G401.6 (cell line): ENCODE measurements around the gene KLHL42.

Source experiments
- FAIRE-seq: peaks from 2 replicates; lab custom pipeline; 2012; peaks lifted over from hg19 to GRCh38; lab: Jason Lieb, UNC

The KLHL42 gene

DNA sequence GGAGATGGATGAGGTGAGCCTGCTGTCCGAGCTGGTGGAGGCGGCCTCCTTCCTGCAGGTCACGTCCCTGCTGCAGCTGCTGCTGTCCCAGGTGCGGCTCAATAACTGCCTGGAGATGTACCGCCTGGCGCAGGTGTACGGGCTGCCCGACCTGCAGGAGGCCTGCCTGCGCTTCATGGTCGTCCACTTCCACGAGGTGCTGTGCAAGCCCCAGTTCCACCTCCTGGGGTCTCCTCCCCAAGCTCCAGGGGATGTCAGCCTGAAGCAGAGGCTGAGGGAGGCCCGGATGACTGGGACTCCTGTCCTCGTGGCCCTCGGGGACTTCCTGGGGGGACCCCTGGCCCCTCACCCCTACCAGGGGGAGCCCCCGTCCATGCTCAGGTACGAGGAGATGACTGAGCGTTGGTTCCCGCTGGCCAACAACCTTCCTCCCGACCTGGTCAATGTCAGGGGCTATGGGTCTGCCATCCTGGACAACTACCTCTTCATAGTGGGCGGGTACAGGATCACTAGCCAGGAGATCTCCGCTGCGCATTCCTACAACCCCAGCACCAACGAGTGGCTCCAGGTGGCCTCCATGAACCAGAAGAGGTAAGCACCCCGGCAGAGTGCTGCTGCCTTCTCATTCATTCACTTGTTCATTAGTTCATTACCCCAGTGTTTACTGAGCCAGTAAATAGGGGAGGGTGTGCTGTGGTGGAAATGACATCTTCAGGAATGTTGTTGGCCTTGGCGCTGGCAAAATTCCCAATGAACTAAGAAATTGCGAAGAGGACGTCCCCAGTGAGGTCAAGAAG lies 777 bp downstream of the KLHL42 start:
- no peak for FAIRE-seq

DNA sequence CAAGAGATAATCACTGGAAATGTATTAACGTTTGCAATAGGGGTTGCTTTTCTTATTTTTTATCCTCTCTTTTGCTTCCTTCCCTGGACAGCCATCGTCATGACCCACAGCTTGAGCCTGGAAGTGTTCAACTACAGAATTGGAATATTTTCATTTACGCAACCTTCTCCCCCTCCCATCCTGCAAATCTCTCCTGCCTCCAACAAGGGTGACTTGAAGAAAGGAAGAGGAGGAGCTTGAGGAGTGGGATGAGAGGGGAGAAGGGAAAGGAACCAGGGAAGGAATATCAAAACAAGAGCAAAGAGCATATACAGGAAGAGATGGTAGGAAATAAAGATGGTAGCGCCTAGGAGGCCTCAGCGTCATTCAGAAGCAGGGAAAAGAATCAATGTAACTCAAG lies 1.6 kb downstream of the KLHL42 start:
- no peak for FAIRE-seq

DNA sequence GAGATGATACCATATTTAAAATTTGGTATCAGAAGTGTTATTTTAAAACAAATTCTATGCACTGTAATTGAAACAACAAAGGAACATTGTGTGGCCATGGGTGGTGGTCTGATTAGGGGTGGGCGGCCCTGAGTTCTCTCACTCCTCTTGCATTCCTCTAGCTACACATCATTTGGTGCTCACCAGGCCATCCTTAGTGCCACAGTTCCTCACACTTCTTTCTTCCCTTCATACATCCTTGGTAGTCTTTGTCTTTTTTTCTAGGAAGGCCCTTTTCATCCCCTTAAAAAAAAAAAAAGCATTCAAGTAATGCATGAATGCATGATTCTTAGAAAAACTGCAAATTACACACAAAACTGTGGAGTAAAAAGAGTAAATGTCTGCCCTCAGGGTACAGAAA lies 2.4 kb downstream of the KLHL42 start:
- FAIRE-seq = no peak

DNA sequence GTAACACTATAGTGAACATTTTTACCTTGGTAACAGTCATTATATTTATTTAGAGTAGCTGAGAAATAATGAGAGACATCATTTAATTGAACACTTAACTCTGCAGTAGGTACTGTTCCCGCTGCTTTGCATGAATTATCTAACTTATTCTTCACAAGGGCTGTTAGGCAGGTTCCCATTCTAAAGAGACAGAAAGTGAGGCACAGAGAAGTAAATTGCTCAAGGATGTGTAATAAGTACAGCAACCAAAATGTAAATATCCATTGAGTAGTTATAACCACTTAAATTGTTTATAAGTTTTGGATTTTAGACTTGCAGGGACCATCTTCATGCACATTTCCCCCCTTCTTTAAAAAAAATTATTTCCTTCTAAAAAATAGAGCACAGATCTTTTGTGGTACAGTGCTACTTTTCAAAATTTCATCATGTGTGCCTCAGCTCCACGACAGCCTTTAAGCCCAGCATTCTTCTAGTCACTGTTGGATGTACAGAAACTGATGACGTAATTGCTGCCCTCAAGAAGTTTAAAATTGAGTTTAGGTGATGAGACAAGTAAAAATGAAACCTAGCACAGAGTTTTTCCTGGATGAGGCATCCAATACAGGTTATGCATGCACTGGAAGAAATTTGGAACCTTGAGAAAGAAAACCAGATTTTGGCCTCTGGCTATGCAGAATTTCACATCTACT lies 6.0 kb downstream of the KLHL42 start:
- no peak for FAIRE-seq

DNA sequence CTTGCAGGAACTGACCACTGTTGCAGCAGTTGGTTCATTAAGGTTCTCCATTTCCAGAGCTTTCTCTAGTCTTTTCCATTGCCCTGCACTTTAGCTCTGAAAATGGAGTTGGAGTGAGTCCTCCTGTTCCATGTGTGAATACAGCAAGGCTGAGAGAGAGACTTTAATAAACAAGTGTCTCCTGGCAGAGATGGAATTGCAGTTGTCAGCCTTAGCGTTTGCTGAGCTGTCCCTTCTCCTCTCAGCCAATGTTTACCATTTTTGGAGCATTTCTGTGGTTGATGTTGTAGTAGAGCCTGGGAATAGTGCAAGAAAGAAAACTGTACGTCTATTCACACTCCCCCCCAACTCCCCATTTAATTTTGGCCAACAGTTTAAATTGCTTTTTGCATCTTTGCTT lies 7.5 kb downstream of the KLHL42 start:
- no peak for FAIRE-seq

DNA sequence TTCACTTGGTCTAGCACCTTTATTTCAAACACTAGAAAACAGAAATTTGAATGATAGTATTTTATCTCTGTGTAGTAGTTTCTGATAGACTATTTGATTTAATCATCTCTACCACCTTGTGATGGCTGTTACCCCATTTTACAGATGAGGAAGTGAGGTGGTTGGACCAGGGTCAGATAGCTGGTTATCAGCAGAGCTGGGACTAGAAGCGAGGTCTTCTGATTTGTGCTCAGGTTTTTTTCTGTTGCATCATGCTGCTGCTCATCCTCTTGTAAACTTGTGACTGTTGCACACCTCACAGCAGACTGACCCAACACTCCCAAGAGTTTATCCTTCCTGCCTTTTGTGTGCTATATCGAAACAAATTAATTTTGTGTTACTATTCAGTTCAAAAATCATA lies 10.1 kb downstream of the KLHL42 start:
- FAIRE-seq = no peak

DNA sequence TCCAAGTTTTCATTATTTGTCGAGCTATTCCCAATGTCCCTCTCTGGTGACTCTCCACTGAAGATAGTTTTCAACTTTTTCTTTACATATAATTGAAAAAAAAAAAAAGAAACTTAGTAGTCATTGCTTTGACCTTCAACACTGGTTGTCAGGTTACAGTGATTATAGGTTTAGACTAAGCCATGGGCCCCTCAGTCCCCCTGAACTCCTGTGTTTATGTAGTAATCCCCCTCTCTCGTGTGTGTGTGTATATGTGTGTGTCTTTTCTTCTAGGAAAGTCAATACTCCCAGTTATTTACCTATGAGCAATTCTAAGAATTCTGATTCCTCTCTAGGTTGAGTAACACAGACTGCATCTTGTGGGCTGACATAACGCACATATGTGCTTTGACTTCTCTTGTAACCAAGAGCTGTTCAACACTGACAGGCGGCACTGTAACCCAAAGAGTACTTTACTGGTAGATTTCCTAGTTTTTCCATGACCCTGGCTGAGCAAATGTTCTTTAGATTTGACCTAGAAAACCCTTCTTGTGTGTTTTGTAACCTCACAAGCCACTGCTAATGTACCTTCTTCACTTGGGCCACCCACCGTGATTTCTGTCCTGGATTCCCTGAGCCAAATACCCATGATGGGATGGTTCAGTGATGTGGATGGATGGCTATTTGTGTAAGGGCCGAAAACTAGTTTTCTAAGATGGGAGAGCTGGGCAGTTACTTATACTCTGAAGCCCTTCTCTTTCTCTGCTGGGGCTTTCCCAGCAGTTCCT lies 15.0 kb downstream of the KLHL42 start:
- FAIRE-seq = no peak

DNA sequence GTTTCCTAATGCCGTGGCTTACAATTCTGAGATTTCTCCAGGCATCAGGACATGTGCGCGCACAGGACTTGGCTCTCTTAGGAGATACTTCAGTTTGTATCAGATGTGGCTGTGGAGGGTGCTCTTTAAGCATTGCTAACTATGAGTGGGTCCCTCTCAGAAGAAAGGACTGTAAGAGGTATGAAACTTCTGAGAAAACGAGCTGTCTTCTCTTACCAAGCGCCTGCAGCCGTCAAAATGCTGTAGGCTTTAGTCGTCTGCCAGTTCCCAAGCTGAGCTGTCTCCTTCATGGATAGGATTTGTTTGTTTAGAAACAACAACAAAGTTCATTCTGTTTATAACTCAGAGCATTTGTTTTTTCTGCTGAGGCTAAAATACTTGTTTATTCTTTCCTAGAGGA lies 16.1 kb downstream of the KLHL42 start:
- no peak for FAIRE-seq

DNA sequence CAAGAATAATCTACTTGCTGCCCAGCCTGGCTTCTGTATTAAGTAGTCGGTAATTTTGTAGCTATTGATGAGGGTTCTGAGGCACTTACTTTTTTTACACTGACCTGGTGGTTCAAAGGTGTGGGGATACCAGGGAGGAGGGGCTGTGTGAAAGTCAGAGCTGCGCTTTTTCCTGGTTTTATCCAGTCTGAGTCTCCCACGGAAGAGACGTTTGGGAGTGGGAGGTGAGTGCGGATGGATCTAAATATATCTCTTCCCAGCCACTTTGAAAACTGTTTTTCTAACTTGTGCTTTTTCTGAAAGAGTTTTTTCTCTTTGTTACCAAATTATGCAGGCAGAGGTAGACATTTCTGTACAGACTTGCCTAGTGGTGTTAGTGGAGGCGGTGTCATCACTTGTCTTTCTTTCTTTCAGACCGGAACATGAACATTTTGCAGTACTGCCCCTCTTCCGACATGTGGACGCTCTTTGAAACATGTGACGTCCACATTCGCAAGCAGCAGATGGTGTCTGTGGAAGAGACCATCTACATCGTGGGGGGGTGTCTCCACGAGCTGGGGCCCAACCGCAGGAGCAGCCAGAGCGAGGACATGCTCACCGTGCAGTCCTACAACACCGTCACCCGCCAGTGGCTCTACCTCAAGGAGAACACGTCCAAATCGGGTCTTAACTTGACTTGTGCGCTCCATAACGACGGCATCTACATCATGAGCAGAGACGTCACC lies 17.4 kb downstream of the KLHL42 start:
- no peak for FAIRE-seq

DNA sequence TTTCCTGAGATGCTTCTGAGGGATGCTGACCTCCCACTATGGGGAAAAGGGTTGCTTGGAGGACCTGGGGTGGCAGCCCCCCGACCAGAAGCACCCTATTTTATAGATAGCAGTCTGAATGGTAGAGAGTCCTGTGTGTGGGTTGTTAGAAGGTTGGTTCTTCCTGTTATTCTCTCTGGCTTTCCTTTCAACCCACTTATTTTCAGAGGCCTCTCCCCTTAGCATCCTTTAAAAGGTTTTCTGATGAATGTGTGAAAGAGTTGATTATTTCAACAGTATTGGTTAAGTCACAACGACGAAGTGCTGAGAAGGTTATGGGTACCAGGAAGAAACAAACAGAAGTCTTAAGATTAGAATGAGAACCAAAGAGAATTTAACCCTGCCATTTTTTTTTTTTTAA lies 20.8 kb downstream of the KLHL42 start:
- no peak for FAIRE-seq

DNA sequence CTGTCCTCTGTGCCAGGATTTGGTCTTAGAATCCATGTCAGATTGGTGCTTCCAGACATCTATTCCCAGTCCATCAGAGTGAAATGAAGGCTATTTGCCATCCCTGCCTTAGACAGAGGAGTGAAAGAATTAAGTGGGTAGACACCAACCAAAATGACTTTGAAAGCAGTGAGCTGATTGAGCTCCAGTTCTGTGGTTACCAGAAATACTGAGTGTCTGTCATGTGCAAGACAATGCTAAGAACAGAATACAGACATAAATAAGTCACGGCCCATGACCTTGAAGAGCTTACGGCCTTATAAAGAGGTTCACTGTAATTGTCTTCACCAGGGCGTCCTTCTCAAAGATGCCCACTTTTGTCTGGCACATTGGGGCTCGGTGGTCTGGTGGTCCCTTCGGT lies 21.6 kb downstream of the KLHL42 start:
- no peak for FAIRE-seq

DNA sequence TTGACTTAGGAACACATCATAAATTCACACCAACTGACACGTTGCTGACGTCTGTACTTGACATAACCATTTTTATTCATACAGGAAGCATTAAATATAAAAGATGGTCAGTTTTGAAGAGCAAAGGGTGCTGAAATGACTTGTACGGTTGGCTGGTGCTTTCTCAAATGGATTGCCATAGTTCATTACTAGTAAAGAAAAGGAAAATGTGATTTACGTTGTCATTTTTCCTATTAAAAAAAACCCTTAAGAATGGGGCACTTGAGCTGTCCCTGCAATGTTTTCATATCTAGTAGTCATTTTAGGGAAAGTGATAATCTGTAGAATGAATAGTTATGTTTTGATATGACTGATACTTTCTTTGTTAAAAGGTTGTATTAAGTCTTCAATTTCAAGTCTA lies 22.5 kb downstream of the KLHL42 start:
- no peak for FAIRE-seq

DNA sequence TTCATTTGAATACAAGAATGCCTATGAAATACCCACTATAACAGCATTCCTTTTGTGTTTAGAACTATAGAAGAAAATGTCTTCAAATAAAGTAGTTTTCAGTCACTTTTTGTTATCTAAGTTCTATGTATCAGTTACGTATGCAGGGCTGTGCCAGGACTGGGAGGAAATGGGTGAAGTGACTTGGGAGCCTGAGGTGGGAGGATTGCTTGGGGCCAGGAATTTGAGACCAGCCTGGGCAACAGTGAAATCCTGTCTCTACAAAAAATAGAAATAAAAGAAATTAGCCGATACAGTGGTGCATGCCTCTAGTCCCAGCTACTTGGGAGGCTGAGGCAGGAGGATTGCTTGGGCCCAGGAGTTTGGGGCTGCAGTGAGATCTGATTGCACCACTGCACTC lies 22.9 kb downstream of the KLHL42 start:
- no peak for FAIRE-seq

DNA sequence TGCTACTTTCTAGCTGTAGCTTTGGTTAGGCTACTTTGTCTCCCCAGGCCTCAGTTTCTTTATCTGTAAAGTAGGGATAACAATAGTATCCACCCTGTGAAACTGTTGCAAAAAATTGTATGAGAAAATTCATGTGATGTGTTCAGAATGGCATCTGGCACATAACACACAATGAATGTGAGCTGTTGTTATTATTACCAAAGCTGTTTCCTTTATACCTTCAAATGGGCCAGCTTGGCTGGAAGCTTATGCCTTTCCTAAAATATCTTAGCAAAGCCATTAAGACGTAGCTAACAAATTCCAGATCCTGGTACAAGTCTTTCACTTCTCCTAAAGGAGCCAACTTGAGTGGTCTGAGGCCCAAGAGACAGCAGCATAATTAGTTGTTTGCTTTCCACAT lies 25.2 kb downstream of the KLHL42 start:
- no peak for FAIRE-seq

DNA sequence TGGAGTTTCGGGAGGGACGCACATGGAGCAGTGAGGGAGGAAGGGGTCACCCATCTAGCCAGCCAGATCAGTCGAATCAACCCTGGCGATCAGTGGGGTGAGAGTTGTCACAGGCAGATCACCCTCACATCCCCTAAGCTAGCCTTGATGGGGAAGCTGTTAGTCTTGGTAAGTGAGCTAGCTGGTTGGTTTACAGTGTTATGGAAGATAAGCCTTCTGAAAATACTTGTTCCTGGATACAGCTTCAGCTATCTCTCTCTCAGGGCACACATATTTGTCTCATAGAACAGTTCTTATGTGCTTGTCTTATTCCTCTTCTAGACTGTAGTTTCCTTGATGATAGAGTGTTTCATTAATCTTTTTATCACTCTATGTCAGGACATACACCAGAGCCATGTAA lies 26.2 kb downstream of the KLHL42 start:
- no peak for FAIRE-seq

DNA sequence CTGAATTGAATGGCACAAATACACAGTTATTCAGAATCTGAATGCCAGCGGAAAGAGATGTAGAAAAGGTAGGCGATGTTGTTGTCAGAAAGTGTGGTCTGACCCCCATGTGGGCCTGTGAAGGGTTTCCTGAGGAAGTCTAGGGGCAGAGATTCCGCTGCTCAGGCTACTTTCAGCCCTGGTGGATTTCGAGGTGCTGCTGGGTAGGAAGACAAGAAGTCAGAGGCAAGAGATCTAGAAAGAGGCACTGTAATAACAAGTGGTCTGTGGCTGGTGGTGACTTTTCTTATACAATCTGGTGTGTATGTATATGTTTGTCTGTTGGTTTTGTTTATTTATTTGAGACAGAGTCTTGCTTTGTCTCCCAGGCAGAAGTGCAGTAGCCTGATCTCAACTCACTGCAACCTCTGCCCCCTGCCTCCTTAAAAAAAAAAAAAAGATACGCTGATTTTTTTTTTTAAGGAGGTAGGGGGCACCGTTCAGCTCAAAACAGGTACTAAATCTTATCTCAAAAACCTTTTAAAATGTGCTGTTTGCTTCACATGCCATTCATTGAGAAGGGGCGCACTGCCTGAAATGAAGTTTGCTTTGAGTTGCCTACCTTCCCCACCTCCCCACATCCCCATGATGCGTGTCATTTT lies 27.1 kb downstream of the KLHL42 start:
- FAIRE-seq = no peak

DNA sequence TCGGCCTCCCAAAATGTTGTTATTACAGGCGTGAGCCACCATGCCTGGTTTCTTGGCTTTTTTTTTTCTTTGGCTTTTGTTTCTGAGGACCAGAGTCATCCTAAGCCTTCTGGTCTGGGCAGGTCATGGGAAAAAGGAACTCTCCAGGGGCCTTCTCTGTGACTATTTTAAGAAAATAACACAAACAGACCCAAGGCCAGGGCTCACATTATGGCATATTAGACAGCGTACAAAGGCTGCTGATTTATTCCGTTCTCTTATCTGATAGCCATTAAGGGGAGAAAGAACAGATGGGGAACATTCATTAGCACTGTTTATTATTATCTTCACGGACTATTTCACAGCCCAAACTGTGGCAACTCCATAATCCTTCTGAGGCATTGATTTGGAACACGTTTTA lies 28.8 kb downstream of the KLHL42 start:
- FAIRE-seq = no peak

DNA sequence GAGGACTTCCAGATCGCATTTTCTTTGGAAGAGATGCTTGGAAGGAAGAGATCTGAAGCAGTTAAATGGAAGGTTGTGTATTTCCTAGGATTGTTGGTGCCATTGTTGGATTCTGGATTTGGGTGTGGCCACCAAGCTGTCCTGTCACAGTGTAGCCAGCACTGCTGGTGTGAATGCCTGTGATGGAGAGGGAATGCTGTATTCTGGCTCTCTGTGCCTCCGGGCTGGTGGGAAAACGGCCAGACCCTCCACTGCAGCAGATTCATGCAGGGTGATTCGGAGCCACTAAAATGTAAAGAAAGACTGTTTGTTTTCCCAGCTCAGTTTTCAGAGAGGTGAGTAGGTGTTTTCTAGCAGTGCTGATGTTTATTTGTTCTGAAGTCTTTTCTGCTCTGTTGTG lies 30.7 kb downstream of the KLHL42 start:
- no peak for FAIRE-seq

DNA sequence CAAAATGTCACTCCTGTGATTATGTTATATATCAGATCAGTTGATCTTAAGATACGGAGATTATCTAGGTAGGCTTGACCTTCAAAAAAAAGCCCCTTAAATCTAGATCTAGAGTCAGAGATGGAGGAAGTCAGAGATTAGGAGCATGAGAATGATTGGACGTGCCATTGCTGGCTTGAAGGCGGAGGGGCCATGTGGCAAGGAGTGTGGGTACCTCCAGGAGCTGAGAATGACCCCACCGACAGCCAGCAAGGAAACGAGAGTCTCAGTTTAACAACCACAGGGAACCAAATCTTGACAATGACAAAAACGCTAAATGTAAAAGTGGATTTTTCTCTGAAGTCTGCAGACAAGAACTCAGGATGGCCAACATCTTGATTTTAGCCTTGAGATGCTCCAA lies 32.5 kb downstream of the KLHL42 start:
- no peak for FAIRE-seq

DNA sequence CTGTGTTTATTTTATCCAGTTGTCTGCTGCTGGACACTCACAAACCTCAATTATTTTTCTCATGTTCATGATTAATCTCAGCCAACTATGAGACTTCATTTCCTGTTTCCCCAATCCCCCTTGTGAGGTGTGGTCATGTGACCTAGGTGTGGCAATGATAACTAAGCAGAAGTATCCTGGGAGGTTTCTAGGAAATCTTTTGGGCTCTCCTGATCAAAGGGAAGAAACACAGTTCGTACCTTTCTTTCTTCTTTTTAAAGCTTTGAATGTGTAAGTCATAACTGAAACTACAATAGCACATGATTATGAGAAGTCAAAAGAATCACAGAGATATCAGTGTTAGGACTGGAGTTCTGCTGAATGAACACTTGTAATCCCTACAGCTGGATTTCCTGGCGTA lies 34.4 kb downstream of the KLHL42 start:
- no peak for FAIRE-seq

DNA sequence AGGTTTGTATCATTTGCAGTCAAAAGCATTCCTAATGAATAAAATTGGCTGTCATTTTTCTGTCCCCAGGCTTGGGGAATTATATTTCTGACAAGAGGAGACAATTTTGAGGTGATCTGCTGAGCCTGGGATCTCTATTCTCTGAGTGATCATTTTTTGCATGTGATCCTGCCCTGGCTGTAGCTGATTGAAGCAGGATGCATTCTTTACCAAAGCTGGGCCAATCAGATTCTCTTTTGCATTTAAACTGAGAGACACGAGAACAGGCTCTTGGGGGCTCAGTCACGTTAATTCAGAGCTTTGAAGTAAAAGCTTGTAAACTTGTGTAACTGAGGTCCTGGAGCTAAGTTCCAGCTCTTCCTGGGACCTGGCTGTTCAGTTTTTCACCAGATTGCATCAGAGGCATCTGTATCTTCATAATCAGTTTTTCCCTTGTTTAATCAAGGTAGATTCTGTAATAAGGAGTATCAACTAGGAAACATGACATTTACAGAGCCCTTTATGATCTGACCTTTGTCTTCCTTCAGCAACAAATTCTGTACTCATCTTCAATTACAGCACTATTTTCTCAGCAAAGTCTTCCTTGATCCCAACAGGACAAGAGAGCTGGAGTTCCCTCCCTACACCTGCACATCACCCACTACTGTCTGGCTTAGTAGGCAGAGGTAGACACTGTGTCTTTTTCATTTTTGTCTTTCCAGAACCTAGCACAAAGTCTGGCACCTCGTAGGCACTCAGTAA lies 35.0 kb downstream of the KLHL42 start:
- FAIRE-seq = no peak

DNA sequence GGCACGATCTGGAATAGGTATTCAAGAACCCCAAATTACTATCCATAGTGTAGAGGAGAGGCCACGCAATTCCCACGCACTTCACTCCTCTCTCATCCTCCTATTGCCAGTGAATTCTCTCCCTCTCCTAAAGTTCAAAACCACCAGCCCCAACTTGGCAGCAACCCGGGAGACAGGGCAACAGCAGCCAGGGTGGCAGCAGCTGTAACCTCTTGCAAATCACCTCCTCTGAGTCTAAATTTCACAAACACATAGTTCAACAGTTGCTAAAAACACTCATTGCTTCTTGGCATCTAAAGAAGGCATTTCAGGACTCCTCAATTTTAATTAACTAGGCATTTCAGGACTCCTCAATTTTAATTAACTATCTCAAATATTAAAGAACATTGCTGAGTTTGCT lies 37.7 kb downstream of the KLHL42 start:
- FAIRE-seq = no peak
